Cortex of kidney (tissue), 1 donor: ENCODE data around the gene UTP20.
"Not testable (repeated sequence)": the region's sequence is repeated elsewhere in the genome, so short reads cannot be mapped to it uniquely, and the experiment has no call there.

Experiments
- DNase-seq: peaks from one replicate; lab custom pipeline; 2025; lab: John Stamatoyannopoulos, UW

Gene UTP20

GRCh38 chr12:101327051-101327450, 47.1 kb downstream of the UTP20 start:
- DNase-seq, result no peak

- DNase-seq, result no peak
Observed at GRCh38 chr12:101327546-101327945, 47.6 kb downstream of the UTP20 start.

- no peak for DNase-seq
Observed at GRCh38 chr12:101328917-101329316, 49.0 kb downstream of the UTP20 start.

- DNase-seq, result no peak
Observed at GRCh38 chr12:101330631-101331030, 50.7 kb downstream of the UTP20 start.

- no peak for DNase-seq
Observed at GRCh38 chr12:101336437-101336836, 56.5 kb downstream of the UTP20 start.

- DNase-seq, result no peak
Observed at GRCh38 chr12:101338087-101338486, 58.2 kb downstream of the UTP20 start.

GRCh38 chr12:101343893-101344292, 64.0 kb downstream of the UTP20 start:
- DNase-seq, result no peak

GRCh38 chr12:101351682-101352081, 71.8 kb downstream of the UTP20 start:
- DNase-seq, result no peak

GRCh38 chr12:101356794-101357193, 76.9 kb downstream of the UTP20 start:
- no peak for DNase-seq

GRCh38 chr12:101361455-101361854, 81.5 kb downstream of the UTP20 start:
- no peak for DNase-seq

- no peak for DNase-seq
Observed at GRCh38 chr12:101368016-101368415, 88.1 kb downstream of the UTP20 start.

GRCh38 chr12:101372431-101372830, 92.5 kb downstream of the UTP20 start:
- DNase-seq, result no peak

- DNase-seq, result no peak
Observed at GRCh38 chr12:101375573-101375972, 95.7 kb downstream of the UTP20 start.

GRCh38 chr12:101379149-101379548, 99.2 kb downstream of the UTP20 start:
- DNase-seq, result no peak

- DNase-seq, result not testable (repeated sequence)
Observed at GRCh38 chr12:101391181-101391580, 111.3 kb downstream of the UTP20 start.

- DNase-seq, result no peak
Observed at GRCh38 chr12:101407049-101407435, 127.1 kb downstream of the UTP20 start.

- DNase-seq, result peak; percentile 35
Observed at GRCh38 chr12:101407436-101408345, 127.8 kb downstream of the UTP20 start, which contains the start of gene ARL1. Gene ARL1 (minus strand): TSS chr12:101407772. CDS start chr12:101407645, 127 bp downstream.

- DNase-seq, result not testable (repeated sequence)
Observed at GRCh38 chr12:101410169-101410568, 130.3 kb downstream of the UTP20 start.

GRCh38 chr12:101414533-101415119, 134.7 kb downstream of the UTP20 start:
- no peak for DNase-seq

GRCh38 chr12:101415228-101415627, 135.3 kb downstream of the UTP20 start:
- no peak for DNase-seq

GRCh38 chr12:101422066-101422465, 142.2 kb downstream of the UTP20 start:
- DNase-seq, result not testable (repeated sequence)

- DNase-seq, result no peak
Observed at GRCh38 chr12:101424620-101425019, 144.7 kb downstream of the UTP20 start.

- DNase-seq, result no peak
Observed at GRCh38 chr12:101430456-101430855, 150.6 kb downstream of the UTP20 start.
